GM18873 (cell line): ENCODE measurements around the gene CLDND1.
A peak's percentile ranks its signal among the peaks of the same experiment; 100 is the strongest.

Experiments
- ATAC-seq: cut with Tn5 transposase; IDR thresholded peaks from one replicate; pipeline ENCODE4 v1.9.1; 2021; ENCODE audit warnings: mild to moderate bottlenecking, moderate library complexity, moderate number of reproducible peaks; ENCODE audit not compliant: unreplicated experiment, low FRiP score

Gene CLDND1

GRCh38 chr3:98521897-98522543 is 682 bp downstream of the CLDND1 start:
- peak; percentile 40 for ATAC-seq

DNA sequence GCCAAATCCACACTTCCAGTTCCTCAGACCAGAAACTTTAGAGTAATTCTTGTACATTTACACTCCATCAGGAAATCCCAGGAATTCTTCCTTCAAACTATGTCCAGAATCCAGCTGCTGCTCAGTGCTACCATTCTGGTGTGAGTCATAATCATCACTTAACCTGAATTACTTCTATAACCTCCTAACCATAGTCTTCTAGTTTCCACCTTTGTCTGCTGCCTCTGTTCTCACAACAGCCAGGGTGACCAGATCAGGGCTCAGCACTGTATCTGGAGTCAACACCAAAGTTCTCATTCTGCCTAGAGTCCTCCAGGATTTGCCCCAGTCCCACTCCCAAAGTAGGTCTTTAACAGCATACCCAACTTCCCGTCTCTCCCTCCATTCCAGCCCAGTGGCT is 3.4 kb downstream of the CLDND1 start:
- no peak for ATAC-seq

GRCh38 chr3:98518816-98519215 is 3.9 kb downstream of the CLDND1 start:
- no peak for ATAC-seq

- ATAC-seq: no peak
These were observed 7.8 kb downstream of the CLDND1 start for GRCh38 chr3:98514948-98515347.

DNA sequence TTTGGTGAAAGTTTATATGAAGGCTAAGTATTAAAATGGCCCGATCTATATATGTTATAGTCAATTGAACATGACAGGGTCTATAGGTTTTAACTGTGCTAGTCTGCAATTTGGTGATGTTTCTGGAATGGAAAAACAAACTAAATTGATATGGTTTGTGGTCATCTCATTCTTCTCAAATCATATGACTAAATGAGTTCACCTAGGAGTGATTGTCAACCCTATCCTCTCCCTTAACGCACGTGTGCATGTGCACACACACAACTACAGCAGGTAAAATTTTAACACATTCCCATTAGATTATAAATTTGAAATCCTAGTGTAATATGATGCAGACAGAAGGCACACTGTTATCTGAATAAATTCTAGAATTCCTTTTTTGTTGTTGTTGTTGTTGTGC is 9.0 kb downstream of the CLDND1 start:
- ATAC-seq: no peak

DNA sequence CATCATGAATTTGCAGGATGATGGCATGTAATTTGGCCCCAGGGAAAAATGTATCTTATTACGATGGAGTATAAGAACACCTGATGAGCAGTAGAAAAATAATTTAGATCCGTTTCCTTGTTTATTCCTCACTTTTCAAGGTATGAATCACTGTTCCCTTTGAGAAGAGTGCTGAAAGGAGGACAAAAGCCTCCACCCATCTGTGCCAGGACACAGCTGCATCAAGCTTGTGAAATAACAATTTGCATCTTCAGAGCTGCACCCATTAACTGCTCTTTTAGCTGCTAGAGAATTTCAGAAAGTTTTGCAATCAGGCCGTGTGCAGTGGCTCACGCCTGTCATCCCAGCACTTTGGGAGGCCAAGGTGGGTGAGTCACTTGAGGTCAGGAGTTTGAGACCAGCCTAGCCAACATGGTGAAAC is 9.6 kb downstream of the CLDND1 start:
- ATAC-seq: no peak

DNA sequence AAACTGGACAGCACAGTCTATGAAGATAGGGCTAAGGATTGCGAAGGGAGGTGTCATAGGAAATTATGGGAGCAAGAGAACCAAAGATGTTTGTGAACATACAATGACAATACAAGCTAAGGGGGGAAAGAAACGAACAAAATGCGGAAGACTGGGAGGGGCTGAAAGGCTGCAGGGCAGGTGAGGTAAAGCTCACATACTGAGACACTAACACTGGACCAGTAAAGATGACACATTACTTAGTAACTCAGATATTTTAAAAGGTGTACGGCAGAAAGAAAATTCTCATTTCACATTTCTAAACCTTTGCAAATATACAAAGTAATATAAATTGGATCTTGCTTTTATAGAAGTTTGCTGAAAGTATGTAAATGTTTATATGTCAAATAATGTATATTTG is 10.1 kb downstream of the CLDND1 start:
- ATAC-seq: no peak

DNA sequence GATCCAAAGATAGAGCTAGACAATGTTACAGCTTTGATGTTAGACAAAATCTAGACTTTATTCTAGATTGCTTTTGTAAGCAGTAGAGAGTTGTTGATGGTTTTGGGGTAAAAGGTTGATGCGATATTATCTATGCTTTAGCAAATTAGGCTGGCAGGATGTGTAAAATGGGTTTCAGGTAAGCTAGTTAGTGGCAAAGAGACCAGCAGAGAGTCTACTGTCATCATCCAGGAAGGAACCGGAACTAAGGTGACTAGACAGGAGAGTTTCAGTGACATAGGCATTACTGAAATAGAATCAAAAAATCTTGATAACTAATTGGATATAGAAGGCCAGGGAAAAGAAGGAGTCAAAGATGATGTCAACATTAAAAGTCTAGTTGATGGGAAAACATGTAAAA is 14.1 kb downstream of the CLDND1 start:
- no peak for ATAC-seq

- no peak for ATAC-seq
These were observed 18.2 kb downstream of the CLDND1 start for GRCh38 chr3:98504539-98504938.

DNA sequence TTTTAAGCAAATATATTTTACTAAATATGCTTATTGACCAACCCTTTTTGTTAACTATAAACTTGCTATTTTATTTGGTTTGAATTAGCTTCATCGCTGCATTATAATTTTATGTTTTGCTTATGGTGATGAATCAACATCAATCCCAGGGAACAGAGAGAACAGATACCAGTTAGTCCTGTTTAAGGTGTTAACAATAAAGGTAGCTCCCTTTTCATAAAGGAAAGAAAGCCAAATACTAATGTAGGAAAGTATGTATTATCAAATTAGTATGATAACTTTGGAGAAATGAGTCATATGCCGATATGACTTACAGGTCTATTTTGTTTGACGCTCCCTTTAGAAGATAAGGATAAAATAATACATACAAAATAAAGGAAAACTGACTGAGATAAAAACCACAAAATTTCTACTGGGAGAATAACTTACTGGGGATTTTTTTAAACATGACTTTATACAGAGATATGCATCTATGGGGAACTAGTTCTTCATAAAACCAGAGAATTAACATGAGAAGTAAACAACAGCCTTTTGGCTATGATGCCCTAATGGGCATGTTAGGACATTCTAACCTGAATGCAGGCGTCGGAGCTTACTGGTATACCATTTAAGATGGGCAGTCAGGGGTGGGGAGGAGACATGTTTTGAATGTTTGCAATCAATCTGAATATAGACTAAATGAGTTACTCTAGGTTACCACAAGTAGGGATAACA is 20.7 kb downstream of the CLDND1 start:
- ATAC-seq: no peak

- ATAC-seq: no peak
These were observed 21.4 kb downstream of the CLDND1 start for GRCh38 chr3:98501270-98501669.

DNA sequence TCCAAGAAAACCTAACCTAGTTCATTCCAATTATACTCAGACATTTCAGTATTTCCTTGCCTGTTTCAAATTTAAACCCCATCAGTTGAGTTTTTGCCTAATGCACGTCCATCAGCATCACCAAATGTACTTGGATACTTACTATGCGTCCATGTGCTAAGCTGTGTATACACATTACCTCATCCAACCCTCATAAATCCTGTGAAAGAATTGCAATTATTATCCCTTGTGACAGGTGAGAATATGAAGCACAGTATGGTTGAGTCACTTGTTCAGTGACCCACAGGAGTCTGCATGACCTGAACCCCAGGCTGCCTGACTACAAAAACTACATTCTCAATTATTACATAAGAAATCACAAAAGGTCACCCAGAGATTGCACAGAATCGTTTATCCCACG is 22.7 kb downstream of the CLDND1 start:
- ATAC-seq: no peak

GRCh38 chr3:98497381-98497780 is 25.3 kb downstream of the CLDND1 start, which contains the start of gene OR5K2:
Gene OR5K2 (plus strand): TSS chr3:98497681. CDS start chr3:98497681, 0 bp downstream.
- ATAC-seq: no peak

DNA sequence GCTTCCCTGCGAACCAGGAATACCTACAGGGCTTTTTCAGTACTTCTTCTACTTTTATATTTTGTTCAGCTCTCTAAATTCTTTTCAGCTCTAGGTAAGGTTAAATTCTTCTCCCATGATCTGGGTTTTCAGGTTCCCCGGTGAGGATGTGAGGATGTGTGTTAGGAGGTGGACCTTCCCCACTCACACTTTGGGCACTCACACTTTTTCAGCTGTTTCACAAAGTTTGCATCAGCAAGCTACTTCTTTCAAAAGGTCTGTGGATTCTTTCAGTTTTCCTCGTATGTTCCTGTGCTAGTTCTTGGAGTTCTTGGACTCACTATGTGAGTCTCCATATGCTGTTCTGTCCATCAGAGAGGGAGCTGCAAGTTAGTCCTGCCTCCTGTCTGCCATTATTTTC is 39.1 kb downstream of the CLDND1 start:
- ATAC-seq: no peak

DNA sequence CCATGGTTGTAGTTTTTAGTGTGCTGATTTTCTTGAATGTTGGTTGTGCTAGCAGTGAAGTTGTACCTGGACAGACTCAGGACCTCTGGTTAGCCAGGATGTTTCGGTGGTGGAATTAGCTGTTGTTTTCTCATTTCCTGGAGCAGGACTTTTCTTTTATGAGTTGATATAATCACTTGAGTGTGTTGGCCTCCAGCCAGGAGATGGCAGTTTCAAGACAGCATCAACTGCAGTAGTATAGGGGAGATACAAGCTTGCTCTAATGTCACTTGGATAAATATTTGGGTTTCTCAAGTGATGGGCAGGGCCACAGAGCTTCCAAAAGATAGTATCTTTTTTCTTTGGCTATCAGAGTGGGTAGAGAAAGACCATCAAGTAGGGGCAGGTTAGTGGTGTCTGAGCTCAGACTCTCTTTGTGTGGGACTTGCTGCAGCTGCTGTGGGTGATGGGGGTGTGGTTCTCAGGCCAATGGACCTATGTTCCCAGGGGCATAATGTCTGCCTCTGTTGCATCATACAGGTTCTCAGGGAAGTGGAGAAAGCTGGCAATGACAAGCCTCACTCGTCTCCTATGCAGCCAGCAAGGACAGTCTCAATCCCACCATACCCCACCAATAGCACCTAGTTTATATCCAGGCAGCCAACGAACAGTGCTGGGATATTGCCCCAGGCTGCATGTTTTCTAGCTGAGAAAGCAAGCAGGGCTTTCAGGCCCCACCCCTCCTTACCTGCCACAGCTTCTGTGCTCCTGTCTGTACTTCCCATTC is 39.8 kb downstream of the CLDND1 start:
- no peak for ATAC-seq
